ENCODE results near the gene MAP1LC3B. TPM values are rescaled to one million over a fixed set of nuclear protein-coding genes. Genes with fewer than 3 reads are reported as not detected.

The MAP1LC3B gene
- total RNA-seq, 4 donors from 2014 or later = 26.3 to 79.7 (median 58.0) TPM

- DNase-seq = no peak
- H3K36me3 ChIP-seq = no peaks in the 10 kb centered on the region
- H3K27me3 ChIP-seq = no peaks in the 10 kb centered on the region
- peaks cover 0 to 2% of the 10 kb centered on the region in 2 donors for H3K4me1 ChIP-seq
- no peaks in the 10 kb centered on the region for H3K9me3 ChIP-seq
- no peak overlapping the region for H3K27ac ChIP-seq
- no peak for TF ChIP-seq CTCF (IDR thresholded peaks at IDR 0.05)
- TF ChIP-seq POLR2A (IDR thresholded peaks at IDR 0.05) = no peak
- no peak overlapping the region for H3K4me3 ChIP-seq
- intact Hi-C loops (cut with DNase I; ENCODE audit: low total_unique reads) = no loop called here
Observed at GRCh38 chr16:87352818-87353217, 39.3 kb upstream of the MAP1LC3B start.

- intact Hi-C loops (cut with DNase I; ENCODE audit: low total_unique reads) = no loop called here
- Histone ChIP-seq H3K27ac (no peak overlapping the region), H3K9me3 (no peaks in the 10 kb centered on the region), H3K4me3 (no peak overlapping the region), H3K27me3 (no peaks in the 10 kb centered on the region), H3K36me3 (no peaks in the 10 kb centered on the region), H3K4me1 (peaks cover 0 to 2% of the 10 kb centered on the region in 2 donors)
- TF ChIP-seq POLR2A (IDR thresholded peaks at IDR 0.05) (no peak), CTCF (IDR thresholded peaks at IDR 0.05) (no peak)
- DNase-seq = no peak
Observed at GRCh38 chr16:87353613-87354012, 38.5 kb upstream of the MAP1LC3B start.

- Histone ChIP-seq H3K27ac (no peak overlapping the region), H3K9me3 (no peaks in the 10 kb centered on the region), H3K4me3 (no peak overlapping the region), H3K27me3 (no peaks in the 10 kb centered on the region), H3K36me3 (no peaks in the 10 kb centered on the region), H3K4me1 (no peaks in the 10 kb centered on the region)
- intact Hi-C loops (cut with DNase I; ENCODE audit: low total_unique reads) = no loop called here
- no peak for TF ChIP-seq CTCF (IDR thresholded peaks at IDR 0.05)
- no peak for TF ChIP-seq POLR2A (IDR thresholded peaks at IDR 0.05)
- DNase-seq = no peak
Observed at GRCh38 chr16:87356491-87356853, 35.7 kb upstream of the MAP1LC3B start.

GRCh38 chr16:87358250-87358649 is 33.9 kb upstream of the MAP1LC3B start:
- no peak for TF ChIP-seq CTCF (IDR thresholded peaks at IDR 0.05)
- no peak for TF ChIP-seq POLR2A (IDR thresholded peaks at IDR 0.05)
- Histone ChIP-seq H3K4me1 (no peaks in the 10 kb centered on the region), H3K36me3 (no peaks in the 10 kb centered on the region), H3K27me3 (no peaks in the 10 kb centered on the region), H3K4me3 (no peak overlapping the region), H3K27ac (no peak overlapping the region), H3K9me3 (no peaks in the 10 kb centered on the region)
- intact Hi-C loops (cut with DNase I; ENCODE audit: low total_unique reads) = no loop called here
- DNase-seq = no peak

- intact Hi-C loops (cut with DNase I; ENCODE audit: low total_unique reads) = no loop called here
- H3K4me1 ChIP-seq = no peaks in the 10 kb centered on the region
- no peak for DNase-seq
Observed at GRCh38 chr16:87358696-87359095, 33.4 kb upstream of the MAP1LC3B start.

More at GRCh38 chr16:87358696-87359095, 33.4 kb upstream of the MAP1LC3B start:
- Histone ChIP-seq H3K9me3 (no peaks in the 10 kb centered on the region), H3K27me3 (no peaks in the 10 kb centered on the region), H3K36me3 (no peaks in the 10 kb centered on the region), H3K4me3 (no peak overlapping the region), H3K27ac (no peak overlapping the region)
- TF ChIP-seq CTCF (IDR thresholded peaks at IDR 0.05) (no peak), POLR2A (IDR thresholded peaks at IDR 0.05) (no peak)

Measured in uterus (tissue), 4 donors.